ENCODE data around the gene RBP3. TPM values are rescaled to one million over a fixed set of nuclear protein-coding genes. Genes with fewer than 3 reads are reported as not detected.

The RBP3 gene
- total and polyA plus RNA-seq, 2 of the 4 experiments (the other 2 are of a cell fraction) = not detected

DNA sequence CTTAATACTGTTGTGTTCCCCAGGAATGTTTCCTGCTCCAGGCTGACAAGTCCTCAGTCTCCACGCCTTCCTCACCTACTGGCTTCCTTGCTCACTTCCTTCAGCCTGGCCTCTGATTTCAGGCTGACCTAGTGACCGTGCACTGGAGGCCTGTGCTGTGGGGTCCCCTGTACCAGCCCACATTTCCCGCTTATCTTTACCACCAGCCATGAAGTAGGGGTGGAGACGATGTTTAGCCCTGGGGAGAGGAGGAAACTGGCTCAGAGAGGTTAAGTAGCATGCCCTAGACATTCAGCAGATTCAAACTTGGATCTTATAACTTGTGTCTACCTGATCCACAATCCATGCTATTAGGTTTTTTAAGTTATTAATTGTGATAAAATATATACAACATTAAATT lies 40.7 kb downstream of the RBP3 start:
- H3K36me3 ChIP-seq (ENCODE audit: control insufficient read depth, insufficient read depth, low read length) = no peaks in the 10 kb centered on the region
- in situ Hi-C loops (cut with MboI; ENCODE audit: low sequenced_read_pairs) = loop anchor here (10.0 kb wide), 1 partner anchor 1284 kb away; no protein-coding TSS in a partner anchor
- no peak overlapping the region for H2BK15ac ChIP-seq (ENCODE audit: low read depth, low read length)
- H2BK120ac ChIP-seq (ENCODE audit: low read depth, low read length) = no peak overlapping the region
- peaks cover 2% of the 10 kb centered on the region; the same call in 1 of the 2 replicates for H3K4me1 ChIP-seq (ENCODE audit: control insufficient read depth, insufficient read depth, low read length)
- no peak overlapping the region for H3K56ac ChIP-seq (ENCODE audit: extremely low read depth, insufficient read depth, low read length)
- no peak for DNase-seq
- no TSS peak for BruUV-seq (replicated peaks)
- dilution Hi-C loops (cut with HindIII; ENCODE audit: low sequenced_read_pairs, unreplicated experiment) = no loop called here
- no peaks in the 10 kb centered on the region; the same call in none of the 2 replicates for H3K9me3 ChIP-seq (ENCODE audit: control insufficient read depth, insufficient read depth, low read length)
- H4K8ac ChIP-seq (ENCODE audit: low read depth in 2 of 2, low read length in 2 of 2) = no peak overlapping the region
- peak overlapping the region; percentile 28 for H2AK9ac ChIP-seq (replicated peaks; ENCODE audit: low read depth, low read length, poor library complexity)
- no peak overlapping the region for H2AK5ac ChIP-seq (ENCODE audit: low read depth, low read length)
- peaks cover 20% of the 10 kb centered on the region for H3K27me3 ChIP-seq (ENCODE audit: control insufficient read depth, insufficient read depth, low read length)
- H3K4me3 ChIP-seq (ENCODE audit: insufficient read depth, low read depth, low read length) = no peak overlapping the region
- no peak overlapping the region for H4K91ac ChIP-seq (ENCODE audit: insufficient read depth, low read depth, low read length)
- H3K14ac ChIP-seq (replicated peaks; ENCODE audit: low read depth, low read length) = no peak overlapping the region
- H2BK20ac ChIP-seq (ENCODE audit: low read depth, low read length) = no peak overlapping the region
- WGBS, 2 experiments (ENCODE audit: extremely low coverage in 2 of 2, insufficient read length in 1 of 2) = no CpG with 5 or more reads among the region's 4 CpGs
- no peak overlapping the region for H3K27ac ChIP-seq (ENCODE audit: insufficient read depth, low read length)
- H4K20me1 ChIP-seq (ENCODE audit: insufficient read depth, low read length) = no peaks in the 10 kb centered on the region
- no peak overlapping the region for H3K18ac ChIP-seq (ENCODE audit: low read depth, low read length)
- no peak overlapping the region for H2BK5ac ChIP-seq (ENCODE audit: low read depth, low read length, poor library complexity, severe bottlenecking)
- TF ChIP-seq BHLHE40 (IDR thresholded peaks at IDR 0.05; ENCODE audit: low read depth, low read length) (no peak), MAZ (IDR thresholded peaks at IDR 0.05; ENCODE audit: borderline replicate concordance, low read depth, low read length) (no peak), SMC3 (IDR thresholded peaks at IDR 0.05; ENCODE audit: low read depth, low read length) (no peak), CEBPB (IDR thresholded peaks at IDR 0.05; ENCODE audit: low read depth, low read length) (no peak), RAD21 (IDR thresholded peaks at IDR 0.05; ENCODE audit: low read length) (no peak), MXI1 (IDR thresholded peaks at IDR 0.05; ENCODE audit: borderline replicate concordance, low read depth, low read length) (no peak), MAFK (IDR thresholded peaks at IDR 0.05; ENCODE audit: low read depth, low read length) (no peak), NFE2L2 (IDR thresholded peaks at IDR 0.05; ENCODE audit: low read depth, low read length) (no peak), RFX5 (IDR thresholded peaks at IDR 0.05; ENCODE audit: low read depth, low read length) (no peak), POLR2A (IDR thresholded peaks at IDR 0.05; ENCODE audit: low read depth, low read length) (no peak), RCOR1 (IDR thresholded peaks at IDR 0.05; ENCODE audit: insufficient replicate concordance, low read length) (no peak), CHD1 (IDR thresholded peaks at IDR 0.05; ENCODE audit: low read depth, low read length) (no peak), FOS (IDR thresholded peaks at IDR 0.05; ENCODE audit: low read depth, low read length) (no peak)
- TF ChIP-seq, protein P1, sequence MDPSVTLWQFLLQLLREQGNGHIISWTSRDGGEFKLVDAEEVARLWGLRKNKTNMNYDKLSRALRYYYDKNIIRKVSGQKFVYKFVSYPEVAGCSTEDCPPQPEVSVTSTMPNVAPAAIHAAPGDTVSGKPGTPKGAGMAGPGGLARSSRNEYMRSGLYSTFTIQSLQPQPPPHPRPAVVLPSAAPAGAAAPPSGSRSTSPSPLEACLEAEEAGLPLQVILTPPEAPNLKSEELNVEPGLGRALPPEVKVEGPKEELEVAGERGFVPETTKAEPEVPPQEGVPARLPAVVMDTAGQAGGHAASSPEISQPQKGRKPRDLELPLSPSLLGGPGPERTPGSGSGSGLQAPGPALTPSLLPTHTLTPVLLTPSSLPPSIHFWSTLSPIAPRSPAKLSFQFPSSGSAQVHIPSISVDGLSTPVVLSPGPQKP (IDR thresholded peaks at IDR 0.05; ENCODE audit: borderline replicate concordance, low read depth, low read length) = no peak
- TF ChIP-seq, protein P2, sequence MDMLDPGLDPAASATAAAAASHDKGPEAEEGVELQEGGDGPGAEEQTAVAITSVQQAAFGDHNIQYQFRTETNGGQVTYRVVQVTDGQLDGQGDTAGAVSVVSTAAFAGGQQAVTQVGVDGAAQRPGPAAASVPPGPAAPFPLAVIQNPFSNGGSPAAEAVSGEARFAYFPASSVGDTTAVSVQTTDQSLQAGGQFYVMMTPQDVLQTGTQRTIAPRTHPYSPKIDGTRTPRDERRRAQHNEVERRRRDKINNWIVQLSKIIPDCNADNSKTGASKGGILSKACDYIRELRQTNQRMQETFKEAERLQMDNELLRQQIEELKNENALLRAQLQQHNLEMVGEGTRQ (IDR thresholded peaks at IDR 0.05; ENCODE audit: low read depth, low read length) = no peak
- TF ChIP-seq, protein P3, sequence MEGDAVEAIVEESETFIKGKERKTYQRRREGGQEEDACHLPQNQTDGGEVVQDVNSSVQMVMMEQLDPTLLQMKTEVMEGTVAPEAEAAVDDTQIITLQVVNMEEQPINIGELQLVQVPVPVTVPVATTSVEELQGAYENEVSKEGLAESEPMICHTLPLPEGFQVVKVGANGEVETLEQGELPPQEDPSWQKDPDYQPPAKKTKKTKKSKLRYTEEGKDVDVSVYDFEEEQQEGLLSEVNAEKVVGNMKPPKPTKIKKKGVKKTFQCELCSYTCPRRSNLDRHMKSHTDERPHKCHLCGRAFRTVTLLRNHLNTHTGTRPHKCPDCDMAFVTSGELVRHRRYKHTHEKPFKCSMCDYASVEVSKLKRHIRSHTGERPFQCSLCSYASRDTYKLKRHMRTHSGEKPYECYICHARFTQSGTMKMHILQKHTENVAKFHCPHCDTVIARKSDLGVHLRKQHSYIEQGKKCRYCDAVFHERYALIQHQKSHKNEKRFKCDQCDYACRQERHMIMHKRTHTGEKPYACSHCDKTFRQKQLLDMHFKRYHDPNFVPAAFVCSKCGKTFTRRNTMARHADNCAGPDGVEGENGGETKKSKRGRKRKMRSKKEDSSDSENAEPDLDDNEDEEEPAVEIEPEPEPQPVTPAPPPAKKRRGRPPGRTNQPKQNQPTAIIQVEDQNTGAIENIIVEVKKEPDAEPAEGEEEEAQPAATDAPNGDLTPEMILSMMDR (conservative IDR thresholded peaks at IDR 0.05; ENCODE audit: low read depth, low read length) = no peak
- no peaks in the 10 kb centered on the region for H3K79me1 ChIP-seq (ENCODE audit: low read depth in 1 of 2, low read length in 2 of 2)
- ATAC-seq (ENCODE audit: low read depth) = no peak
- no peak overlapping the region for H4K5ac ChIP-seq (ENCODE audit: low read depth, low read length)
- no peaks in the 10 kb centered on the region; the same call in 1 of the 2 replicates for H3K9me1 ChIP-seq (ENCODE audit: insufficient read depth, low read length)
- ChIA-PET POLR2A (ENCODE audit: unreplicated experiment) (no interaction called here), CTCF (no interaction called here)
- H3K9ac ChIP-seq (ENCODE audit: low read depth, low read length) = no peak overlapping the region
- H2AFZ ChIP-seq (replicated peaks; ENCODE audit: low read length, poor library complexity) = no peak overlapping the region
- no peak overlapping the region for H3K23ac ChIP-seq (ENCODE audit: low read depth, low read length)
- H3K4ac ChIP-seq (ENCODE audit: low read depth, low read length) = no peak overlapping the region
- intact Hi-C loops (cut with micrococcal nuclease) = no loop called here
- H3K4me2 ChIP-seq (ENCODE audit: low read depth, low read length) = no peak overlapping the region

Data from IMR-90 (cell line).